HG02798 (cell line): ENCODE results near the gene CDA.

Experiments used
- ATAC-seq: cut with Tn5 transposase; IDR thresholded peaks from one replicate; pipeline ENCODE4 v1.9.1; 2021; ENCODE audit warnings: mild to moderate bottlenecking; ENCODE audit not compliant: unreplicated experiment, poor library complexity

Gene CDA

DNA sequence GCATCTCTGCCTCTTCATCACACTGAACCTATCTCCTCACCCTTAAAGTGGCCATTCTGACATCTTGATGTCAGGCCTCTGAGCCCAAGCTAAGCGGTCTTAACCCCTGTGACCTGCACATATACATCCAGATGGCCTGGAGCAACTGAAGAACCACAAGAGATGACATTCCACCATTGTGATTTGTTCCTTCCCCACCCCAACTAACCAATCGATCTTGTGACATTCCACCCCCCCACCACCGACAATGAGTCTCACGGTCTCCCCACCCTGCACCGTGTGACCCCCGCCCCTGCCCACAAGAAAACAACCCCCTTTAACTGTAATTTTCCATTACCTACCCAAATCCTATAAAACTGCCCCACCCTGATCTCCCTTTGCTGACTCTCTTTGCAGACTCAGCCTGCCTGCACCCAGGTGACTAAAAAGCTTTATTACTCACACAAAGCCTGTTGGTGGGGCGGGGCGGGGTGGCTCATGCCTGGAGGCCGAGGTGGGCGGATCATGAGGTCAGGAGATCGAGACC is 23.4 kb downstream of the CDA start:
- no peak for ATAC-seq

DNA sequence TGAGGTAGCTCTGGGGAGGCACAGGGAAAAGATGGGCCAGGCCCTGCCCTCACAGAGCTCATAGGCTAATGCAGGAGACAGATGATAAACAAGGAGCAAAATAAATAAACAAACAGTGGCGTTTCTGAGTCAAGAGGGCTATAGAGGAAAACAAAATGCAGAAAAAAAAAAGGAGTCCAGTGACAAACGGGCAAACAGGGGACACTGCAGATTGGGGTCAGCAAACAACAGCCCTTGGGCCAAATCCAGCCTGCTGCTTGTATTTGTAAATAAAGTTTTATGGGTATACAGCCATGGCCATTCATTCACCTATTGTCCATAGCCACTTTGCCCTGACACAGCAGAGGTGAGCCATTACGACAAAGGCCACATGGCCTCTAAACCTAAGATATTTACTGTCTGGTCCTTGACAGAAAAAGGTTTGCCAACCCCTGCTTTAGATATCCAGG is 25.3 kb downstream of the CDA start:
- no peak for ATAC-seq

DNA sequence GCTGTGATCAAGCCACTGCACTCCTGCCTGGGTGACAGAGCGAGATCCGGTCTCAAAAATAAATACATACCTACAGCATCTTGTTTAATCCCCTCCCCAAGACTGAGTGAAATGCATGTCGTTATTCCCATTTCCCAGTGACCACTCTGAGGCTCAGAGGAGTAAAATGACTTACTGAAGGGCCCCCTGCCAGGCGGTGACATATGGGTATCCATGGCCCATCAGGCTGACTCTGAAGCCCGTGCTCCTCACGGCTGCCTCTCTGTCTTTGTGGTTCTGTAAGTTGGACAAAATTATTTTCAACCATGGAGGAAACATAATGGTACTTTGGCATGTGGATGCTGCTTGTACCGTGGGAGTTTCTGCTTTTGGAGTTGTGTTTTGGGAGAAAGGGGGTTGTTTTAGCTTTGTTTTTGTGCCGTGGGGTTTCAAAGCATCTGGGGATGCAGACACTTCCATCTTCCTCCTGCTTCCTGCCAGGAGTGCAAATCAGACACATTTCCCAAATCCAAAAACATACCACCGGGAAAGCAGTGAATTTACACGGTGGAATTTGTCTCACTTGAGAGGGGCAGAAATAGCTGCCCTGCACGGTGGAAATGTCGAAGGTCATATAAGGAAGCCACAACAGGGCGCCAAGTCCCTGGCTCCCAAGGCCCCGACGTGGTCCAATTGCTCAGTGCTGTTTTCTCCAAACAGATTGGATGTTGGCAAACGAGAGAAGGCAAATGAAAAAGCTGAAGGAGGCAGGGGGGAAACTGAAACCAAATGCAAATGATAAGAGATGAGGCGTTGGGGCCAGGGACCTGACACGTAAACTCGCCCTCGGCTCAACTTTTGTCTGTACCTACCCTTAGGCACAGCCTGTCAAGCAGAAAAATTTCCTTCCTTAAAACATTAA is 27.3 kb downstream of the CDA start:
- ATAC-seq, result peak; percentile 46

DNA sequence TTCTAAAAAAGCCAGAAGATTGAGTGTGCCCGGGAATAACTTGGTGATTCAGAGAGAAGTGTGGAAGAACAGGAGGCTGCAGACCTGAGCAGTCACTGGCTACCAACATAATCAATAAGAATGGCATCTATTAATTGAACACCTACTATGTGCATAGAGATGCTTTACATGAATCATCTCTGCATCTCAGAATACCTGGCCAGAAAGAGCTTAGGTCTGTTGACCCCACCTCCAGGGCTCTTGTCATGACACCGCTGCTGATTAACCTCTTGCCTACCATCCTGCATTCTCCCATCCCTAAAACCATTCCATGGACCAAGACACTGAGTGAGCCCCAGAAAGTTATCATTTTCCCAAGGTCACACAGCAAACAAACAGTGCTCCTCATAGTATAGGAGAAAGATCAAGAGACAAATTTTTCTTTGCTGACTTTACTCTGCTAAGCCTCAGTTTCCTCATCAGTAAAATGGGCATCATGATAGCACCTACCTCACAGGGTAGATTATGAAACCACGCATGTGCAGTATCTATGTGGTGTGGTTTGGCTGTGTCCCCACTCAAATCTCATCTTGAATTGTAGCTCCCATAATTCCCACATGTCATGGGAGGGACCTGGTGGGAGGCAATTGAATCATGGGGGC is 28.1 kb downstream of the CDA start:
- ATAC-seq, result no peak

DNA sequence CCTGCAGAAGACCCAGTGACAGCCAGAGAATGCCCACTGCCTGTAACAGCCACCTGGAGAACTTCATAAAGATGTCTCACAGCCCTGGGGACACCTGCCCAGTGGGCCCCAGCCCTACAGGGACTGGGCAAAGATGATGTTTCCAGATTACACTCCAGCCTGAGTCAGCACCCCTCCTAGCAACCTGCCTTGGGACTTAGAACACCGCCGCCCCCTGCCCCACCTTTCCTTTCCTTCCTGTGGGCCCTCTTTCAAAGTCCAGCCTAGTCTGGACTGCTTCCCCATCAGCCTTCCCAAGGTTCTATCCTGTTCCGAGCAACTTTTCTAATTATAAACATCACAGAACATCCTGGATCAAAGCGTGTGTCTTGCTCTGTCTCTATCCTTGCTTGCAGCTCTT is 29.7 kb downstream of the CDA start:
- no peak for ATAC-seq

DNA sequence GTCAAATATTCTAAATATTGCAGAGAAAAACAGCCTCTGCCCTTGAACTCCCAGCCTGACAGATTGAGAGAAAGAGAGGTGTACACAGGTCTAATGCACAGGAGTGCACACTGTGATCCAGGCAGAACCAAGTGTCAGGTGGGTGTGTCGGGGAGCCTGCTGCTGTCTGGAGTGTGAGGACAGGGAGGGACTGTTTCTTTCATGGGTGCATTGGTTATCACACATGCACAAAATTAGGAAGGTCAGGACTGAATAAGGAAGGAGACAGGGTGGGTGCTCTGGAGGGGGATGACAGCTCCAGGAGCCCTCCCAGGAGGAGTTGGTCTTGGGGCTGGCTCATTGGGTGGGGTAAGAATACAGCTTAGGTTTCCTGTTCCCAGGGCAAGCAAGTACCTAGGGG is 31.1 kb downstream of the CDA start:
- ATAC-seq, result no peak

DNA sequence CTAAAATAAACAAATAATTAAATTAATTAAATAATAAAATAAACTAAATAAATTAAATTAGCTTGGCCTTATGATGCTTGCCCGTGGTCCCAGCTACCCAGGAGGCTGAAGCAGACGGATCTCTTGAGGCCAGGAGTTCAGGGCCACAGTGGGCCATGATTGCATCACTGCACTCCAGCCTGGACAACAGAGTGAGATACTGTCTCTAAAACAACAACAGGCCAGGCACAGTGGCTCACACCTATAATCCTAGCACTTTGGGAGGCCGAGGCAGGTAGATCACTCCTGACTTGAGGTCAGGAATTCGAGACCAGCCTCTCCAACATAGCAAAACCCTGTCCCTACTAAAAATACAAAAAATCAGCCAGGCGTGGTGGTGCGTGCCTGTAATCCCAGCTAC is 32.1 kb downstream of the CDA start:
- no peak for ATAC-seq

DNA sequence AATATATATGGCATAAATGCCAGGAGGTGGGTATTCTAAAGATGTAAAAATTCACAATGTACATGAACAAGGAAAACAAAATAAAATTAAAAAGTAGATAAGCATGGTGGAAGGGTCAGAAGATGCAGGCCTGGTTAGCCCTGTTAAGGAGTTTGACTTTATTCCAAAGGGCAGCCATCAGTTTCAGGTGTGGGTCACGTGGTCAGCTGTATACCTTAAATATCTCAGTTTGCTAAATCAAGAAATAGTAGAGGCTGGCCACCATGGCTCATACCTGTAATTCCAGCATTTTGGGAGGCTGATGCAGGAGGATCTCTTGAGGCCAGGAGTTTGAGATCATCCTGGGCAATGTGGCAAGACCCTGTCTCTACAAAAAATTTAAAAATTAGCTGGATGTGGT is 35.8 kb downstream of the CDA start:
- ATAC-seq, result no peak

DNA sequence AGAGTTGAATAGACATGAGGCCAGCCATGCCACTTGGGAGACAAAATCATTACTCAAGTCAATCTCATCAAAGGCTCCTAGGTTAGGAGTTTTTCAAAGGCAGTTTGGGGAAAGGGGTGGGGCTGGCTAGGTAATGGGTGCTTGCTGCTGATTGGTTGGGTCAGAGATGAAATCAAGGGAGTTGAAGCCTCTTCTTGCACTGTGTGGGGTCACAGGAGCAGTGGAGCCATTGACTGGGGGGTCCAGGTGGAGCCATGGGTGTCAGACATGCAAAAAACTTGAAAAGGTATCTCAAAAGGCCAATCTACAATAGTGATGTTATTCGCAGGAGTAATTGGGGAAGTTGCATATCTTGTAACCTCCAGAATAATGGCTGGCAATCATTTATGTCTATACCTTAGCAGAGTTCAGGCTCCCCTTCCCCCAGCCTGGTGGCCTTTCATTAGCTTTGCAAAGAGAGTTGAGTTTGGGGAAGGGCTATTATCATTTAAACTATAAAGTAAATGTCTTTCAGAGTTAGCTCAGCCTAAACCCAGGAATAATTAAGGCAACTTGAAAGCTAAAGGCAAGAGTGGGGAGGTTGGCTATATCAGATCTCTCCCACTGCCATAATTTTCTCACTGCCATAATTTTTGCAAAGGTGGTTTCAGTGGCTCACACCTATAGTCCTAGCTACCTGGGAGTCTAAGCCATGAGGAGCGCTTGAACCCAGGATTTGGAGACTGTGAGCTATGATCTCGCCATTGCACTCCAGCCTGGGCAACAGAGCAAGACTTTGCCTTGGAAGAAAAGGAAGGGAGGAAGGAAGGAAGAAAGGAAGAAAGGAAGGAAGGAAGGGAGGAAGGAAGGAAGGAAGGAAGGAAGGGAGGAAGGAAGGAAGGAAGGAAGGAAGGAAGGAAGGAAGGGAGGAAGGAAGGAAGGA is 36.5 kb downstream of the CDA start:
- no peak for ATAC-seq

DNA sequence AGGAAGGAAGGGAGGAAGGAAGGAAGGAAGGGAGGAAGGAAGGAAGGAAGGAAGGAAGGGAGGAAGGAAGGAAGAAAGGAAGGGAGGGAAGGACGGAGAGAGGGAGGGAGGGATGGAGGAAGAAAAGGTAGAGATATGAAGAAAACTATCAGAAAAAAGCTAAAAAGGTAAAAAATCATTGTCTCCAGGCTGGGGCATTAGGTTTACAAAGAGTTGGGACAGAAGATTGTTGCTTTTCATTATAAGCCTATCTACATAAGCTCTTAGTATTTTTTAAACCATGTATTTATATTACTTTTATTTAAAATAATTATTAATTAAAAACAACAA is 37.2 kb downstream of the CDA start:
- no peak for ATAC-seq

DNA sequence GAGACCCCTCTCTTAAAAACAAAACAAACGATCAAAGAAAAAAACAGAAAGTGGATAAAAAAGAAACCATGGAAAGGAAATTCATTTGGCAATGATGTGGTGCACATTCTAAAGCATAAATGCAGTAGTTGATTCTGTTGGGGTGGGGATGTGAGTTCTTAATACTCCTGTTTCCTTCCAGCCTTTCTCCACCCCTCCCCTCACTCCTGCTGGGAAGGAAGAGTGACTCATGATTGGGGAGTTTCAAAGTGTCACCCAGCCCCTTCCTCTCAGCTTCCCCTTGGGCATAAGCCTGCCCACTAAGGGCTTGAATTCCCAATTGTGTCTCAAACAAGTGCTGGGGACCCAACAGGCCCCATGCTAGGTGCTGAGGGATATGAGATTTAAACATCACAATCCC is 37.6 kb downstream of the CDA start:
- ATAC-seq, result no peak

DNA sequence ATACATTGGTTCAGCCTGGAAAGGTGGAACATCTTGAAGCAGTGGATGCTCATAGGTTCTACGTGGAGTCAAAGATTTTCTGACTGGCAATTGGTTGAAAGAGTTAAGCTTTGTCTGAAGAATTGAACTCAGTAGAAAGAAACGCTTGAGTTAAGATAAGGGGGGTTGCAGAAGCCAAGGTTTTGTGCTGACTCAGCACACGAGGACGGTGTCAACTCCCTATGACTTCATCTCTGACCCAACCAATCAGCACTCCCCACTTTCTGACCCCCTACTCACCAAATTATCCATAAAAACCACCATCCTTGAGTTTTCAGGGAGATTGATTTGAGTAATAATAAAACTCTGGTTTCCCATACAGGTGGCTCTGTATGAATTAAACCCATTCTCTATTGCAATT is 41.8 kb downstream of the CDA start:
- no peak for ATAC-seq

DNA sequence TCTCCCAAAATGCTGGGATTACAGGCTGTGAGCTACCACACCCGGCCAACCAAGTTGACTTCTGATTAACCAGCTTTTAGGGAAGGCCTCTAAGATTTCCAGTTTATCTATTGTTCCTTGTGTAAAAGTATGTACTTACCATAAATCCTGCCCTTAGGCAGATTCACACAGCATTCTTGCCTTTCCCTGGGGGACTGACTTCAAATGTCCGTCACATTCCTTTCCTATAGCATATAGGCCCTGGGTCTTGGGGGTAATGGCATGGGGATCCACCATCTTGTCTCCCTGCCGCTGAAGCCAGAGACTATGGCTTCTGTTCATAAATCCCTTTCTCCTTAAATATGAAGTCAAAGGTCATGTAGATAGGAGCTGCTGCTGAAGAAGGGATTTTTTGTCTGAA is 43.5 kb downstream of the CDA start:
- ATAC-seq, result no peak

DNA sequence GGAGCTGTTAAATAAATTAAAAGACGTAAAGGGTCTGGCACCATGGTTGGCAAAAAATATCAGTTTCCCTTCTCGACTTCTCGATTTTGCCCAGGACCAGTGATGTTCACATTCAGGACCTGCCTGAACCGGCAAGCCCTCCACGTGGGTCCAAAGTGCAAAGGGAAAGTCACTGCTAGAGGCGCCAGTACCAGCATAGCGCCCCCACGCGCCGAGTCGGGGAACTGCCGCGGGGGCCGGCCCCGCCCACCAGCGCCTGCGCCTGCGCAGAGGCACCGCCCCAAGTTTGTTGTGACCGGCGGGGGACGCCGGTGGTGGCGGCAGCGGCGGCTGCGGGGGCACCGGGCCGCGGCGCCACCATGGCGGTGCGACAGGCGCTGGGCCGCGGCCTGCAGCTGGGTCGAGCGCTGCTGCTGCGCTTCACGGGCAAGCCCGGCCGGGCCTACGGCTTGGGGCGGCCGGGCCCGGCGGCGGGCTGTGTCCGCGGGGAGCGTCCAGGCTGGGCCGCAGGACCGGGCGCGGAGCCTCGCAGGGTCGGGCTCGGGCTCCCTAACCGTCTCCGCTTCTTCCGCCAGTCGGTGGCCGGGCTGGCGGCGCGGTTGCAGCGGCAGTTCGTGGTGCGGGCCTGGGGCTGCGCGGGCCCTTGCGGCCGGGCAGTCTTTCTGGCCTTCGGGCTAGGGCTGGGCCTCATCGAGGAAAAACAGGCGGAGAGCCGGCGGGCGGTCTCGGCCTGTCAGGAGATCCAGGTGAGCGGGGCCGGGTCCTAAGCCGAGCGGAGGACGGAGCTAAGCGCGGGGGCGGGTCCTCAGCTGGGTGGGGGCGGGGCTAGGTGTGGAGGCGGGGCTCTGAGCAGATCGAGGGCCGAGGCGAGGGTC is 44.5 kb downstream of the CDA start, which contains the start of gene PINK1:
Gene PINK1, plus strand, starts transcription at position 269 of the 875 bp plus-strand sequence. Its CDS starts 91 bp downstream, at position 360.
- ATAC-seq, result peak; percentile 76

DNA sequence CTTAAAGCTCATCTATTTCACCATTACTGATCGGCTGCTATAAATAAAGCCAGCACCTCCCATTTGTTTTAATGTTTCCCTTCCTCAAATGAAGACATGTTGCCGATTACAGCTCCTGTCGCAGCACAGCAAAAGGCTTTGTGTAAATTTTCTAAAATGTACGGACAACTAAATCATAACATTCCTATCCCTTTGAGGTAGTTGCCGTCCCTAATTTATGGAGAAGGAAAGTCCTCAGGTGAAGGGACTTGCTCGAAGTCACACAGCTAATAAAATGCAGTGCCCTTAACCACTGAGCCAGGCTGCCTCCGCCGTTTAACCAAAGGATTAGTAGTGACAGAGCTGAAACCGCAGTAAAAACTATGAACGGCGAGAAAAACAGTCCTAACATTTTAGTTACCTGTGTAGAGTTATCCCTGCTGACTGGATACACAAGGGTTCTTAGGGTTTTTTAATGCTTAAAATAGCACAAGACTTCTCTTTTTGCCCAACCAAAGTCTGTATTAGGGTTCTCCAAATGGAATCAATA is 45.2 kb downstream of the CDA start:
- no peak for ATAC-seq

DNA sequence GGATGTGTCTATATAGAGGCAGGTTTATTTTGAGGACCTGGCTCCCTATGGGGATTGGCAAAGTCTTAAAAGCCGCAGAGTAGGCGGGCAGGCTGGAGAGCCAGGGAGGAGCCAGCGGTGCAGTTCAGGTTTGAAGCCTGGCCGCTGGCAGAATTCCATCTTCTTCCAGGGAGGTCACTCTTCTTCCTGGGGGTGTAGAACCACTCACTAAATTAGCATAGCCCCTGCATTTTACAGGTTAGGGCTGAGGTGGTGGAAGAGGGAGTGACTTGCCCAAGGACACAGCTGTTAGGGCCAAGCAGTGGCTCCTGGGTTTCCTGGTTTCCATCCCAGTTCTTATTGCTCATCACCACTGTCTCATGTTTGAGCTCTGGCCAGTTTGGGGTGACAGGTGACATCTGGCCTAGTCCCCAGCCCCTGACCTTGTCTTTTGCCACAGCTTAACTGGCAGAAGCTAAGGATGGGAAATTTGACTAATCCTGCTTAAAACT is 45.7 kb downstream of the CDA start:
- no peak for ATAC-seq

DNA sequence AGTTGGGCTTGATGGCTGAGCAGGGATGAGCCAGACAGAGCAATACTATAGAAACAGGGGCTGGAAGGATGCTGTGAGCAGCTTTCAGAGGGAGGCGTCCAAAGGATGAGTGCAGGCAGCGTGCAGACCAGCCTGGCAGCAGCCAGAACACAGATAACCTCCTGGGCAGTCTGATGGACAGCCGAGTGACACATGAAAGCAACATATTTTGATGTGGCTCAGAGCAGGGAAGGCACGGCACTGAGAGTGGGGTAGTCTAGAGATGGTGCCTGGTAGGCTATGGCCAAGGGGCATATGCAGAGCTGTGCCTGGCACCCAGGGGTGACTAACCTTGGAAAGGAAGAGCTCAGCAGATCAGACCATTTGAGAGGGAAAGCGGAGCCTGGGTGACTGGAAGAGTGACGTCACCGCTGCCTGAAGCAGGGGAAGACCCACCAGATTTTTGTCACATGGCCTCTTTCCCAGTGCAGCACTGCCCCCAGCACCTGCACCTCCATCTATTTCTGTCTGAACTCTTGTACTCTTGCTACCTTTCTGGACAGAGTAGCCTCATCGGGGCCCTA is 48.0 kb downstream of the CDA start:
- no peak for ATAC-seq

DNA sequence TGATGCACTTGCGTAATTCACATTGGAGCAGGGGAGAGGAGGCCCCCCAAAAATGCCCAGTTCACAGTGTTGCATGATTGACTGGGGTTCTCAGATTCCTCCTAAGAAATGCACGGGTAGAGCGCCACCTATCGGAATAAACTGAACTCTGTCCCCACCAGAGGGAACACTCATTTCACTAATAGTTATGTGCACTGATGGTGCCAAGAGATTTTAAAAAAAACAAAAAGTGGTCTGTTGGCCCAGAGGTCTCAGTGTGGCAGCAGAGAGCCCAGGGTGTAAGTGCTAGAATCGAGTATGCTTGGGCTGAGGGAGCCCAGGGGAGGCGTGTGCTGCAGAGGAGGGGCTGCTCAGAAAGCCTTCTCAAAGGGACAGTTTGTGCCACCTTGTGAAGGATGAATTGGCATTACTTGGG is 51.3 kb downstream of the CDA start:
- ATAC-seq, result no peak

DNA sequence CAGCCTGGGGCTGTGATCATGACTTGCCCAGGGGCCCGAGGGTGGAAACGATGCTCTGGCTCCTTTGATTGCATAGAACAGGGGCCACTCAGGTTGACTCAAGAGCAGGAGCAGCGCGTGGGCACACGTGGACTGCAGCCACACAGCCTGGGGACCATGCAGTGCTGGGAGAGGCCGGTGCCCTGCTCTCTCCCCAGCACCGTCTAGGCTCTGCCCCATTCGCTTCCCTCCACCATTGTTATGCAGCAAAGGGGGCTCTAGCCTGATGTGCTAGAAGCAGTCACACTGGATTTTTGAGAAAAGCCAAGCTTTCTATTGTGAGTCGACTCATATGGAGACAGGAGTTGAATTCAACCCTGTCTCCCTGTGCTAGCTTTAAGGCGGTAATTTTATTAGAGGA is 53.1 kb downstream of the CDA start:
- ATAC-seq, result no peak
